GM12872 (cell line): ENCODE results near the gene CORO2B.

Source experiments
- CTCF ChIP-seq: IDR thresholded peaks from 3 replicates; pipeline ENCODE4 v1.5.1; 2011; ENCODE audit warnings: low read depth, mild to moderate bottlenecking, low read length, moderate library complexity; ENCODE audit not compliant: insufficient read depth

The CORO2B gene

GRCh38 chr15:68634122-68634482, 55.3 kb downstream of the CORO2B start:
- TF ChIP-seq CTCF: no peak

- no peak for TF ChIP-seq CTCF
These were observed 55.7 kb downstream of the CORO2B start for GRCh38 chr15:68634531-68634930.

- no peak for TF ChIP-seq CTCF
These were observed 56.3 kb downstream of the CORO2B start for GRCh38 chr15:68635141-68635540.

GRCh38 chr15:68636256-68636655, 57.5 kb downstream of the CORO2B start:
- no peak for TF ChIP-seq CTCF

GRCh38 chr15:68637767-68638404, 59.1 kb downstream of the CORO2B start:
- TF ChIP-seq CTCF: no peak

GRCh38 chr15:68638953-68639515, 60.2 kb downstream of the CORO2B start:
- TF ChIP-seq CTCF: no peak

GRCh38 chr15:68639926-68640600, 61.3 kb downstream of the CORO2B start:
- no peak for TF ChIP-seq CTCF
